GM21786 (cell line): ENCODE data around the gene PGGT1B.
"Not testable (repeated sequence)": the region's sequence is repeated elsewhere in the genome, so short reads cannot be mapped to it uniquely, and the experiment has no call there.

Experiments used
- ATAC-seq: cut with Tn5 transposase; IDR thresholded peaks from one replicate; pipeline ENCODE4 v1.9.1; 2021; ENCODE audit not compliant: unreplicated experiment

Gene PGGT1B

DNA sequence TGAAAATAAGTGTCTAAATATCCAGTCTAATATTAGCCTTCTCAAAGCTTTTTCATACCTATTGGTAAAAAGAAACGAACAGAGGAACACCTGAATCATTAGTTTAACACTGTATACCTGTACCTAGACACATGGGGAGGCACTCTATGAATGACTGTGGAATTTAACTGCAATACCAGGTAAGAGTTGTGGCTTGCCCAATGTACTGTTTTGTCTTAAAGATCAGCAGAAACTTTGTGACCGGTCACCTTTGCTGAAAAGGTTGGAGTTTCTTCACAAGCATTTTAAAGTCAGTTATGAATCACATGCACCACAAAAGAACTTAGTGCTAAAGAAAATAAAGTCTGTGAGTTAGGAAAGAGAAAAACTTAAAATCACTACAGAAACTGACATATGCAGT is 2.4 kb downstream of the PGGT1B start:
- ATAC-seq: no peak

DNA sequence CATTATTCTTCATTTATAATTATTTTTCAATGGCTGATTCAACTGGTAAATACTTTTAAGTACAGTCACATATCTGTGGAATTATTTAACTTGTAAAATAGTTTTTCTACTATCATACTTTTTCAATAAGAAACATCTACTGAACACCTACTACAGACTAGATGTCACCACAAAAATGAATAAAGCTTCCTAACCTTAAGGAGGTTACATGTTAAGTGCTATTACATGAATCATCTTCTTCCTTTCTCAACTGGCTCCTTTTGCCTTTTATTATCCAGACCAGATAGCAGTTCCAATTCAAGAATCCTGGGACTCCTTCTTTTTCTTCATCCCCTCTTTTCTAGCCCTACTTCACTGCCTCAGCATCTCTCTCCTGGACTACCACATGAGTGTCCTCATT is 4.7 kb downstream of the PGGT1B start:
- ATAC-seq: no peak

DNA sequence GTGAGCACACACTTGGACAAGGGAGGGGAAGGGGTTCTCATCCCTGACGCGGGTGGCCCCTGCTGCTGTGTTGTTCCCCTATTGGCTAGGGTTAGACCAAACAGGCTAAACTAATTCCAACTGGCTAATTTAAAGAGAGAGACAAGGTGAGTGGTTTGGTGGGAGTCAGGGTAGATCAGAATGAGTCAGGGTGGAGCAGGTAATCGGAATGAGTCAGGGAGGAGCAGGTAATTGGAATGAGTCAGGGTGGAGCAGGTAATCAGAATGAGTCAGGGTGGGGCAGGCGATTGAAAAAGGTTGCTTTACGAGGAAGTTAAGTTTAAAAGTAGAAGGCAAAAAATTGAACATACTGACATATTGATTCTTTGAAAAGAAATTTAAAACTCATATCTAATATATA is 13.3 kb downstream of the PGGT1B start:
- not testable (repeated sequence) for ATAC-seq

DNA sequence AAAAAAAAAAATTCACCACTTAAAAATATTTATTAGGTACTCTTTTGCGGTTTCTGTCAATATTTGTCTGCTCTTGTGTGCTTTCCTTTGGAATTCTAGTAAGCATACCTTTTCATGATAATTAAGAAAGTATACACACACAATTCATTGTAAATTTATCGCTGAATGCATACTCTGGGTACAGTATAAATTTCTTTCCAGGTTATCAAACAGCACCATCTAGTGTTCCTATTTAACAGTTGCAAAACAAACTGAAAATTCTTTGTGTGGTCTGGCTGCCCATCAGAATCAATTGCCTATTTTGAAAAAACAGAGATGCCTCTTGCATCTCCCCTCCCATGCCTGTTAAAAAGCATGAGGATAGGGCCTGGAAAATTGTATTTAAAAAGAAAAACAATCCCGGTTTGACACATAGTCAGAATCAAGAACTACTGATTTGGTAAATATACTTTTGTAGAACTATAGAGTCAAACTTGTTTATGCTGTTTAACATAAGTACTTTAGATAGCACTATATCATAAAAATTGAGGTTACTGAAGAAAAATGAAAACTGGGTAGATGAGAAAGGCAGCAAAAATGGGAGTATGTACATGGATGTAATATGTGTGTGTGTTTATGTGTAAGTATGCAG is 16.2 kb downstream of the PGGT1B start:
- peak; percentile 65 for ATAC-seq

DNA sequence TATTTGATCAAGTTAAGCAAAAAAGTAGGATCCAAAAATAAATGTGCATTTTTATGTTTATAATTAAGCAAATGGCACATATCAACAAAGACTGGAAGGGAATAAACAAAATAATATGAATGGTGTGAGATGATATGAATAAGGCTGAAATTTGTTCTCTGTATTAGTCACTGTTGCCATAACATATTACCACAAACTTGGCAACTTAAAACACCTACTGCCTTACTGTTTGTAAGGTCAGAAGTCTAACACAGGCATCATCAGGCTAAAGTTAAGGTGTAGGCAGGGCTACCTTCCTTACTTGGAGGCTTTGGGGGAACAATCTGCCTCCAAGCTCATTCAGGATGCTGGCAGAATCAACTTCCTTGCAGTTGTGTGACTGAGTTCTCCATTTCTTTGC is 19.3 kb downstream of the PGGT1B start:
- ATAC-seq: peak; percentile 79

DNA sequence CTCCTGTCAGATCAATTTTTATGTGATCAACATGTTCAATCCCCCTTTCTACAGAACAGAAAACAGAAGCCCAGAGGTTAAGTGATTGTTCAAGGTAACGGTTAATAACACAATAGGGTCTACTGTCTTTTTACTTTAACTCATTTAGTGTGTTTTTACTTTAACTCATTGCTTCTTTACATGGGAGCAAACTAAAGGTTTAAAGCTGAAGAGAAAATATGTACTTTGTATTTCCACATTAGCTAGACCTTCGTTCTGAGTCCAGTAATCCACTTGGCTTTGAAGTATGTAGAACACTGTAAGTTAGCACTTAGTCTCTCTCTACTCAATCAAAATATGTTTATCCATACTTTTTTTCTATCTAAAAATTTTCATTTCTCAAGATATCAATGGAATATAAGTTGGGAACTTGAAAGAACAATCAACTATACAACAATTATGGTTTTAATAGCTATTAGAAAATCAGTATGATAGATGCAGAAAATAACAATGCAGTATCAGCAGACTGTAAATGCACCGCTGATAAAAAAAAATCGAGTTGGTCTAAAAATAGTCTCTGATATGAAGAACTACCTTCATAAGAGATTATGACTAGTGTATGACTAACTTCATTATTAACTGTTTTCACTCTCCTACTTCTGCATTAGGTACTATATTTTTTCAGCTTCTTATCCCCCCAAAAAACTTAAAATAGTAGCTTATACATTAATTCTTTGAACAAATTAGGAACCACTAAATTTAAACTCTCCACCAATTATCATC is 20.6 kb downstream of the PGGT1B start:
- no peak for ATAC-seq

DNA sequence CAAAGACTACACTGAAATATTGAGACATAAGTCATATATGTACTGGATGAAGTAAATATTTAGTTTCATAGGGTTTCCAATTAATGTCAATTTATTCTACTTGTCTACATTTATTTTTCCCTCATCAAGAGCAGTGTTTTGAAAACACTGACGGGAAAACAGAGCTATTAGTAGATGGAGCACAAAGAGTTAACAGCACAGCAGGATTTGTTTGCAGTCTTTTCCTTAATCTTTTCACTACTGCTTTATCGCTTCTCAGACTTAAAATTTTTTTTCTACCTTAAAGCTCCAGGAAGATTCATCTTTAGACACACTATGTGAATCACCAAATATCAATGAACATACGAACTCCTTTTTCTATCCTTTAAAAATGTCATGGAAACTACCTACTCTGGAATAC is 25.6 kb downstream of the PGGT1B start:
- ATAC-seq: no peak

DNA sequence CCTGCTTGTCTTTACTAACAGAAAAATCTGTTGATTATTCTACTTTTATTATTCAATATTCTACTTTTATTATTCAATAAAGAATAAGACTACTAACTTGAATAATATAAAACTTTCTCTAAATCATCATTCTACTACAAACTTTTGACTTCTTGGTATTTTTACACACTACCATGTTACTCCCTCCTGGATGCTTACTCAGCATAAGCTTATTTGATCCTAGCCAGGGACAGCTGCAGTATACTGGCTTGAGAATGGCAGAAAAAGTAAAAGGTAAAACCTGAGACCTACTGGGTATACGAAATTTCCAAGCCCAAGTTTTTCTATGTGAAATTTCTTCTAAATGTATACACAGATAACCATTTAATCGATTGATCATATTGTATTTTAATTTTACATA is 26.1 kb downstream of the PGGT1B start:
- no peak for ATAC-seq

DNA sequence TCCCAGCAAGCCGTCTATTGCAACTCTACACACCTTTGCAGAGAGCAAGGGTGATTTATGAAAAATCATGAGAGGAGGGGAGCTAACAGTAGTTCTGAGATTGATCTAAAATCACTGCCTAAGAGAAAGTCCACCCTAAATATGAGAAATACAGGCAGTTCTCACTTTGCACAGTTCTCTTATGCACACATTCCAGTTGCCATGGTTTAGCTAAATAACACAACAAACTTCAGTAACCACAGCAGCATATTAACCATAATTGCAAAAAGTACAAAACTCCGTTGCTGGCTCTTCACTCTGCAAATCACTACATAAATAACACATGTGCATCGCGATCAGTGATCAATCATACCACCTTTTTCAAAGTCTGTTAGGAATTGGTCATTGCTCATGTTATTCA is 31.1 kb downstream of the PGGT1B start:
- ATAC-seq: no peak

DNA sequence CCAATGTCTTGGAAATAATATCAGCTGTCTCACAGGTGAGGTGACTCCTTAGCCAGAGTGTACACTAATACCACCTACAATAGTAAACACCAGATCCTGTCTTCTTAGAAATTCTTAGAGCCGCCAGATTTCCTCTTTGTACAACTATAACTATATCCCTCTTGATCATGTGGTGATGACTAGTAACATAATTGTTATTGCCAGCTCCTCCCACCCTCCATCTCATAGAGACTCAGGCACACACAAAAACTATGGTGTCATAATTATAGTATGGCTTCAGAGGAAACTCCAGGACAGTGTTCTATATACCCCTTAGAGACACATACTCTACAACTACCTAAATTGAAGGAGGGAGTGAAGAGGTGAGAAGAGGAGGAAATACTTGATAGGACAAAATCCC is 33.1 kb downstream of the PGGT1B start:
- no peak for ATAC-seq

DNA sequence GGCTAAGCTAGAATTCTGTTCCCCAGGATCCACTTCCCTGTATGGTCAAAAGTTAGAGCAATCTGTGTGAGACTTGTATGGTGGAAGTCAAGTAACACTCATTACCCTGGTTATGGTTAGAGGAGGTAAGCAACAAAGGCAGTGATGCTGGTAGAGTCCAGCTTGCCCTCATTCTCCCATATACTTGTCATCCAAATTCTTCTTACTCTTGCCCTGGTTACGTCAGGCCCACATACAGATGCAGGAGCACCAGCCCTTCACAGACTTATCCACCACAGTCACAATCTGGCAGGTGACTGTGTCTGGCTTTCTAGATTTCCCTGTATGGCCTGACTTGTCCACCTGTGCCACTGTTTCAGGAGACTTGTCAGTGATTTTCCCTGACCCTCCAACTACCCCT is 35.4 kb downstream of the PGGT1B start:
- ATAC-seq: no peak

DNA sequence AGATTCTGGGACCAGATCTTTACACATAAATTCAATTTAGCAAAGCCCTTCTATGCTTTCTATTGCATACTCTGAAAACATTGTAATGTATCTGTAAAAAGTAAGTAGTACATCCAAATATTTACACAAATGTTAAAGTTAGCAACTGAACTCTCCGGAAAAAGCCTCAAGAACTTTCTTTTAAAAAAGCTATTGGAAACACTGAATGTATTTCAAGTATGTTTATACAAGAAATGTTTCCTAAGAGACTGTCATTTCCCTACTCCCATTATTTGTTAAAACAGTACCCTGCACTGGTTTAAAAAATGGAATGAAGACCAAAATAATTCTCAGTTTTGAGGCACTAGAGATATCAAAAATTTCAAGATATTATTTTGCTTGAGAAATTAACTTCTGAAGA is 48.1 kb downstream of the PGGT1B start:
- no peak for ATAC-seq

DNA sequence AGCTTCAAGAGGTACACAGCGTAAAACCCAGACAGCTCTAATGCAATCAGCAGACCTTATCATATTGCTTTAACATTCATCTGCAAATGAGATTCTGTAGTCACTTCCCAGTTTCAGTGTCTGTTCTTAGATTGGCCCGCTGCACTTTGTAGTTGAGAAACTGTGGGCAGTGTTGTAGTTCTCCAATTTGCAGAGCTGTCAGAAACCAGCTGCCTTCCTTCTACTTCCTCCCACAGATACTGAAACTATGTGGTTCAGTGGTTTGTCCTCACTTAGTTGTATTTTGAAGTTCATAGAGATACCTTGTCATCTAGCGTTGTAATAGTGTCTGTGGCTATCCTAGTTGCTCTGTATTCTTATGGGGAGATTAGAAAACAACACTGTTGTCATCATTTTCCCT is 53.4 kb downstream of the PGGT1B start:
- ATAC-seq: peak; percentile 100

DNA sequence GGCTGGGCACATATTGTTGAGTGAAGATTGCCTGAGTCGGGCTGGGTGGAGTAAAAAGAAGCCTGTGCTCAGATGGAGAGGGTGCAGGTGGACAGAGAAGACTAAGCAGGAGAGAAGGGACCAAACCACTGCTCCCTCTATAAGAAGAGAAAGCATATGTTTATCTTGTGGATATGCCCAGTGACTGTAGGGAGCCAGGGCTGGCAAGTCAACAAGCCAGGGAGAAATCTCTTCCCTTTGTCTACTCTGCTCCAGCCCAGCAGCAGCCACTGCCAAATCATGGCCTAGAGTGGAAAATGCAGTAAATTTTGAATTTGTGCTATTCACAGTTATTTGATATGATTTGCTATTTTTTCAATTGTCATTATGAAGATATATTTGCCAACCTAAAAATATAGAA is 59.7 kb downstream of the PGGT1B start:
- no peak for ATAC-seq

DNA sequence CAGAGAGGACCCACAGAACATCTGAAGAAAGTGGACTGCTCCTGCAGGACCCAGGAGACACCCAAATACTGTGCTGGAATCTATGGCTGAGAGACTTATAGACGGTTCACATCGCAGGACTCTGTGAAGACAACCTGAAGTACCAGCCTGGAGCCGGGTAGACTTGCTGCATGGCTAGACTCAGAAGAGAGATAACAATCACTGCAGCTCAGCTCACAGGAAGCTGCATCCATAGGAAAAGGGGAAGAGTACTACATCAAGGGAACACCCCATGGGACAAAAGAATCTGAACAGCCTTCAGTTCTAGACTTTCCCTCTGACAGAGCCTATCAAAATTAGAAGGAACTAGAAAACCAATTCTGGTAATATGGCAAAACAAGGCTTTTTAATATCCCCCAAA is 66.5 kb downstream of the PGGT1B start:
- no peak for ATAC-seq

DNA sequence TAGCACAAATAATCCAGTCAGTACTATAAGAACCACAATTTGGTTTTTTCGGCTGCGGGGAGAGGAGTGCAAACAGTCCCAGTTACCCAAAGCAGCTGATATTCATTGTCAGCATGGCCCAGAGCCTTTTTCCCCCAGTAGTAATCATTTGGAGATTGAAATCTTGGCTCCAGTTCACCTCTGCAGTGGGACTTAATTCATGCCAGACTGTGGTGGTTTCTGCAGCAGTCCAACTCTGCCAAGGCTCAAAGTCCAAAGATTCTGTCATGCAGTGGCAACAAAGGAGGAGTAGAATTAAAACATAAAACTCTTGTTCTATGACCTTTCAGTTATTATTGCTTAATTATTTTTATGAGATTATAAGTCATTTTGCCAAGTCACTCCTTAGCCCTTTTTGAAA is 68.0 kb downstream of the PGGT1B start:
- no peak for ATAC-seq

DNA sequence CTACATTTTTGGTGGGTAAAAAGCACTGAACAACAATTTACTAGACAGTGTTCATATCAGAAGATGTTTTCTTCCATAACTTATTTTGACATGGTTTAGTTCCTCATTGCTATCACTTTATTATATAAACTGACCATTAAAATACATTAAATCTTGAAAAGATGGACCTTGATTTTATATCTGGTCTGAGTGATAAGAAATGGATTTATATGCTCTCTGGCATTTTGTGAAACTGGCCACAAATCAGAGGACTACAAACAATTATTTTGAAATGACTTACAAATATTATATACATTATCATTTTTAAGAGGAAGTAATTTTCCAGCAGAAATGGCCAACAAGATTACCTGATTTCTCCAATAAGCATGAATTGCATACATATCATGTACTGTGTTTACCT is 69.4 kb downstream of the PGGT1B start:
- ATAC-seq: no peak

DNA sequence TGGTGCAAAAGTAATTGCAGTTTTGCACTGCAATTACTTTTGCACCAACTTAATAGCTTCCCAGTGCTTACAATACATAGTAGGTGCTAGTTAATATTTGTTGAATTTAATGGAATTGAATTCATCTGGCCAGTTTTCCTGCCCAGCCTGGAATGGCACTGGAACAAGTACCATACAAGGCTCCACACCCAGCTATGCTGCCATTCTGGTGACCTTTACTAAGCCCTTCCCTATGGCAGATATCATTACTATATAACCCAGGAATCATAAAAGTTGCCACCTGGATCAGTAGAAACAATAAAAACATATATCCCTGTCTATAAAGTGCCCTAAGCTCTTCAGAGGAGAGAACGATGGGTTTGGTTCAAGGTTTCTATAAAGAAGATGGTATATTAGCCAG is 70.6 kb downstream of the PGGT1B start:
- ATAC-seq: no peak

DNA sequence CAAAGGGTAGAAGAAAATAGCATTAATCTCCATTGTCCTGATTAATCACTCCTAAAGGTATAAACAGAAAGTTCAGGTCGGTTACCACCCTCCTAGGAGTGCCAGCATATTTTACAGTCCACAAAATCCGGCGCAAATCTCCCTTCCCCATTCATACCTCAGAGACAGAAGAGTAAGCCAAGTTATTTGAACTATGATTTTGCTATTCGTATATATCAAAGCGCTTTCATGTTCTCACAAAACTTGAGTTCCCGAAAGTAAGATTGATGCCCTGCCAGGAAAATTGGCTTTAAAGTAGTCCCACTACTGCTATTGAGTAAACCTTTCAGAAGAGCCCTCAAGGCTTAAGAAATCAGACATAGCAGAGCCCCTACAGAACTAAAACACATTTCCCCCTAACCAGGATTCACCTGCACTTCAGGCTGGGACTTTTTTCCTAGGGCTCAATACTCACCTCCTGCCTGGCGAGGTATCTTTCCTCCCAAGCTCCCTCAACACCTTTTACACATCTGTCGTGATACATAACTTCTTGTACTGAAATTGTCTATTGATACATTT is 71.1 kb downstream of the PGGT1B start:
- ATAC-seq: no peak

DNA sequence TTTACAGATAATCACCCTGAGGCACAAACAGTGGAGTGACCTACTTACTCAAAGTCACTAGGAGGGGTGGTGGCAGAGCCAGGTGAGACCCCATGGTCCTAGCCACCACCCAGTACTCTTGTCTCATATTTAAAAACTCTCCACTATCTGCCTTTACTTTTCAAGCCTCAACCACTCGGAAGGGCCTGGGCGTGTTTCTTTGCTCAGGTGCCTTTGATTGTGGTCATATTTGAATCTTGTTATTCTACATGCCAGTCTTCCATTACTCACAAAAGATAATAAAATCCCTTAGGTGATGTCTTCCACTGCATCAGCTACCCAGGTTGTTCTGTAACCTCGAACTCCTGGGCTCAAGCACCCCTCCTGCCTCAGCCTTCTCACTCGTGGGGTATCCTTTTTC is 72.3 kb downstream of the PGGT1B start:
- no peak for ATAC-seq

DNA sequence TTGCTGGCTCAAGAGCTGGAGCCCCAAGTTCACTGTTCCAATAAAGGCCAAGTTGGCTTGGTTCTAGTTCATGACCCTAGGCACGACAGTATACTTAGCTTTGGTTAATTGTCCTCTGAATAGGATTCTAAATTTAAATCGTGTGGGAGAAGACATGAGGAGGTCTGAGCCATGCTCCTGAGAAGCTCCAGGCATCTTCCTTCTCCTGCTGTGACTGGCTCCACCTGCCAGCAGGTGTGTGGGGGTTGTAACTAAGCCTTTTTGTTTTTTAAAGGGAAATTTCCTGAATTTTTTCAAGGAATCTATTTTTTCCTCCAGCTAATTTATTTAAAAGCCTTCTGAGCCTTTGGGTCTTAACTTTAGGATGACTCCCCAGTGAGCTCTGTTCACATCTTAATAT is 72.8 kb downstream of the PGGT1B start:
- no peak for ATAC-seq

DNA sequence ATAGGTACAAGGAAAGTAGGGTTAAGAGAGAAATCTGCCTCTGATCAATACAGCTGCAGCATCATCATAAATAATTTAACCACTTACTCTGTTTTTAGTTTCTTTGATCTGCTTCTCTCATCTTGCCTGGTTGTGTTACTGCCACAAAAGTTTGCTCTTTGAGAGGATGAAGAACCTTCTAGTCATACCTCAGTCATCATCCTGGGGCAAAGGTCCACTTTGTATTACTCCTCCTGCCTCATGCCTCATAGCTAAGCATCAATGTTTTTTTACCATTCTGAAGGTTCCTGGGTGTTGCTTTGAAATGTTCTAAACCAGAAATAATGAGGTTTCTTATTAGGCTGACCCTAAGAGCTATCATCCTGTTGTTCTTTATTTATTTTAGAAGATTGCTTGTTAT is 75.9 kb downstream of the PGGT1B start:
- no peak for ATAC-seq

DNA sequence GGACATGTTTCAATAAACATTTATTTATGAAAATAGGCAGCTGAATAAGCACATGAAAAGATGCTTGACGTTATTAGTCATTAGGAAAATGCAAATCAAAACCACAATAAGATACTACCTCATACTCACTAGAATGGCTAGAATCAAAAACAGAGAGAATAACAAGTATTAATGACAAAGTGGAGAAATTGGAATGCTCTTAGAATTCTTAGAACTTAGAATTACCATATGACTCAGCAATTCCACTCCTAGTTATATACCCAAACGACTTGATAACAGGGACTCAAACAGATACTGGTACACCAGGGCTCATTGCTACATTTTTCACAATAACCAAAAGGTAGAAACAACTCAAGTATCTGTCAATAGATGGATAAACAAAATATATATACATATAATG is 77.9 kb downstream of the PGGT1B start:
- ATAC-seq: no peak
